GM21529 (cell line): Measurements from ENCODE around the gene RBPJL.

ENCODE experiments used
- ATAC-seq: cut with Tn5 transposase; IDR thresholded peaks from one replicate; pipeline ENCODE4 v1.9.1; 2021; ENCODE audit not compliant: unreplicated experiment

Gene RBPJL

DNA sequence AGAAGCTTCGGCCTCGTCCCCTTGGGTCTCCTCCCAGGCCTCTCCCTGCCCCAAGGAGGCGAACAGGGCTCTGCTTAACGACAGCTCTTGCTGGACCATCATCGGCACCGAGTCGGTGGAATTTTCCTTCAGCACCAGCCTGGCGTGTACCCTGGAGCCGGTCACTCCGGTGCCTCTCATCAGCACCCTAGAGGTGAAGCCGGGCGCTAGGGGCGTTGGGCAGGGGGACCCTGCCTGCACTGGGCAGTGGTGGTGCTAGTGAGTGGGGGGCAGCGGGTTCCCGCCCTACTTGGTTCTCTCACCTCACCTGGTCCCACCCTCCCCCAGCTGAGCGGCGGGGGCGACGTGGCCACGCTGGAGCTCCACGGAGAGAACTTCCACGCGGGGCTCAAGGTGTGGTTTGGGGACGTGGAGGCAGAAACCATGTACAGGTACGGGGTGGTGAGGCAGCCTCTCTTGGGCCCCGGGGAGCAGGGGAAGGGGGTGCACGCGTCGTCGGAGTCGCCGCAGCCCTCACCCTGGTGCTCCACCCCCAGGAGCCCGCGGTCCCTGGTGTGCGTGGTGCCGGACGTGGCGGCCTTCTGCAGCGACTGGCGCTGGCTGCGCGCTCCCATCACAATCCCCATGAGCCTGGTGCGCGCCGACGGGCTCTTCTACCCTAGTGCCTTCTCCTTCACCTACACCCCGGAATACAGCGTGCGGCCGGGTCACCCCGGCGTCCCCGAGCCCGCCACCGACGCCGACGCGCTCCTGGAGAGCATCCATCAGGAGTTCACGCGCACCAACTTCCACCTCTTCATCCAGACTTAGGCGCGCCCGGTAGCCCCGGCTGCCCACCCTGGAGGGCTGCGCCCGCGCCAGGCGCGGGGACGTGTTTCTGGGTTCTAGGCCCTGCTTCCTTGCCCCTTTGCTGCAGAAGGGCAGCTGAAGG, 9.8 kb downstream of the RBPJL start:
- no peak for ATAC-seq

DNA sequence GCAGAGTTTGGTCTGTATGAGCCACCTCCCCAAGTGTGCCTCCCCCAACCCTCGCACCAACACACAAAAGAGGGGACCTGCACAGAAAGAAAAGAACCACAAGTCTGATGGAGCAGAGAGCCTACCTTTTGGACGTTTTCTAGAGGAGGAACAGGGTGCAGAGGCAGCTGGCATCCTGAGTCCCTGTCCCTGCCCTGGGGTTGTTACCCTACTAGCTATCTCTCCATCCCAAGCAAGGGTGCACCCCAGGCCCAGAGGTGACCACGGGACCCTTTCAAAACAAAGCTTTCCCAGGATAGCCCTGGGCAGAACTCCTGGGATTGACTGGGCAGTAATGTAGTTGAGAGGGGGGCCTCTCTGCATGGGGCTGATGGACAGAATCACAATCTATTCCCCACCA, 11.2 kb downstream of the RBPJL start:
- ATAC-seq = no peak

DNA sequence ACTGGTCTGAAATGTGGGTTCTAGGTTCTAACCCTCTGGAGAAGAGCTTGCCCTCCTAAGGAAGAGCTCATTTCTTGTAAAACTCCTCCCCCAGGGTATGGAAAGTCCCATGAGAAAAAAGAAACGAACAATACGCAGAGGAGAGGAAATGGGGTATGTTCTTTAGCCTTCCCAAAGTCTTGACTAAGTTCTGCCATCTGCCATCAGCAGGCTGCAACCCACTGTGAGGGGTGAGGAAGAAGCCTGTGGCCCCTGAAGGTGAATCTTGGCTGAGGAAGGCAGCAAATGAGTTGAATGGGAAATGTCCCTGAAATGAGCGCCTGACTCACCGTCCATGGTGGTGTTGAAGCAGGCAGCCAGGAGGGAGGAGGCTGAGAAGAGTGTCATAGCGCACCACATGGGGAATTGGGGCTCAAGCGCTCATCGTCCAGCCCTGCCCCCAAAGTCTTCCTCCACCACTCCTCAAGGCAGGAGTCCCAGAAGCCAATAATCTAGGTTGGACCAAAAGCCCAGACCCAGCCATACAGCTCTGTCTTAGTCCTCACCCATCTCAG, 11.8 kb downstream of the RBPJL start:
- ATAC-seq = no peak

DNA sequence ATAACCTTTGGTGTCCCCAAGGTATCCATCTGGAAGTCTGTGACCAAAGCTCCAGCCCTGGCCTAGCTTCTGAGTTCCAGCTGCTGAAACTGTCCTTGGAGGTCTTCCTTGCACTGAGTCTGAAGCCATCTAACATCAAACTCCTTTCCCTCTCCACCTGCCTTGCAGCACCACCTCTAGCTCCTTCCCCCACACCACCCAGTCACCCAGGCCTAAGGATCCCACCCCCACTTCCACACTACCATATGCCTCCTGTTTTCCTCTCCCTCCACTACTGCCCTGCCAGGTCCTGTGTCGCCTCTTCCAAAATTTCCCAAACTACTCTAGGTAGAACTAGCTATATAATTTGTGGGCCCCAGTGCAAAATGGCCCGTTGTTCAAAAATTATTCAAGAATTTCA, 12.3 kb downstream of the RBPJL start:
- ATAC-seq = no peak

DNA sequence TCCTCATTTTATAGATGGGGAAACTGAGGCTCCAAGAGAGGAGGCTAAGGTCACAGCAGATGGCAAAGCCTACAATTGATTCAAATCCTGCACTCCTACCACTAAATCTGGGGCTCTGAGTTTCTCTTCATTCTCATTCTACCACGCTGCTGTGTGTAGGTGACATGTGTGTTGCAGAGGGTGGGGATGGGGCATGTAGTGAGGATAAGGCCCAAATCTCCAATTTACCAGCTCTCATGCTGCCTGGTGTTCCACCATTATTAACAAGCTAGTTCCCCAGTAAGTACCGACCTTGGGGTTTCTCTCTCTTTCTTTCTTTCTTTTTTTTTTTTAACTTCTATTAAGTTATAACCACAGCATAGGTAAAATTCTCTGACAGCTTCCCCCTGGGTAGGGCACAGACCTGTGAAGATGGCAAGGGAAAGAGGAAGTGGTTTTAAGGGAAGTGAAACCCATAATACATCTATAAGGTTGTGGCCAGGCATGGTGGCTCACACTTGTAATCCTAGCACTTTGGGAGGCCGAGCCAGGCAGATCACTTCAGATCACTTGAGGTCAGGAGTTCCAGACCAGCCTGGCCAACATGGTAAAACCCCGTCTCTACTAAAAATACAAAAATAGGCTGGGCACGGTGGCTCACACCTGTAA, 14.4 kb downstream of the RBPJL start:
- no peak for ATAC-seq

DNA sequence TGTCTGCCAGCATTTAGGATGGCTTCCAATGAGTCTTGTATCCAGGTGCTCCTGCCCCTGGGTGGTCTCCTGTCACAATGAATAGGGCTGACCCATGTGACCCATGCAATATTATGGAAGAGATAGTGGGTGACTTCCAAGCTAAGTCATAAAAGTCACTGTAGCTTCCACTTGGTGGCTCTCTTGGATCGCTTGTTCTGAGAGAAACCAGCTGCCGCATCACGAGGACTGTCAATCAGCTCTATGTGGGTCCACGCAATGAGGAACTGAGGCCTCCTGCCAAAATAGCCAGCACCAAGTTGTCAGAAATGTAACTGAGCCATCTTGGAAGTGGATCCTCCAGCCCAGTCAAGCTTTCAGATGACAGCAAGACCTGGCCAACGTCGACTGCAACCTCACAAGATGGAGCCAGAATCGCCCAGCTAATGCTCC, 16.3 kb downstream of the RBPJL start:
- ATAC-seq = no peak

DNA sequence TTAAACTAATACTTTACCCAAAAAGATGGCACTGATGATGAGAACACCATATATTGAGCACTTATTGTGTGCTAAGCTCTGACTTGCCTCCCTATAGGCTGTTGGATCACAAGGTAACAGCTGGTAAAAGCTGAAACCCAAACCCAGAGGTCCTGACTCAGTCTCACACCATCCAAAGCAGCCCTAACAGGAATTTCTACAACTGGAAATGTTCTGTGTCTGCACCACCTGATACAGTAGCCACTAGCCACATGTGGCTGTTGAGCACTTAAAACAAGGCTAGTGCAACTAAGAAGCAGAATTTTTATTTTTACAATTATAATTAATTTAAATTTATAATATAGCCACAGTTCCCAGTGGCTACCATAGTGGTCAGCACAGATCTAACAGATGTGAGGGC, 17.1 kb downstream of the RBPJL start:
- no peak for ATAC-seq

DNA sequence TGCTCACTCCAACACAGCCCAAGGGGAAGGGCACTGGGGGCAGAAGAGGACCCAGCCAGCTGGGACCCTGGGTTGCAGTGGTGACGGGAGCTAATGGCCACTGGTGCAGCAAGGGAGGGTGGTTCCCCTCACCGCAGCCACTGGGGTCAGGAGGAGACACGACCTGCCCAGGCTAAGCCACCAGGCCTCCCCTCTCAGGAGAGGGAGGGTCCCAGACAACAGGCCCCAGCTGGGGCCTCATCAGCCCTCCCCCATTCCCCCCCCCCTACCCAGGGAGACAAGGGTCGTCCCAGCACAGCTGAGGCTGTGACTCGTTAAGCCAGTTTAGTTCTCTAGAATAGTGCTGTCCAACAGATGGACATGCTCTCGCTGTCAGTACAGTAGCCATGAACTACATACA, 18.7 kb downstream of the RBPJL start:
- ATAC-seq = no peak

DNA sequence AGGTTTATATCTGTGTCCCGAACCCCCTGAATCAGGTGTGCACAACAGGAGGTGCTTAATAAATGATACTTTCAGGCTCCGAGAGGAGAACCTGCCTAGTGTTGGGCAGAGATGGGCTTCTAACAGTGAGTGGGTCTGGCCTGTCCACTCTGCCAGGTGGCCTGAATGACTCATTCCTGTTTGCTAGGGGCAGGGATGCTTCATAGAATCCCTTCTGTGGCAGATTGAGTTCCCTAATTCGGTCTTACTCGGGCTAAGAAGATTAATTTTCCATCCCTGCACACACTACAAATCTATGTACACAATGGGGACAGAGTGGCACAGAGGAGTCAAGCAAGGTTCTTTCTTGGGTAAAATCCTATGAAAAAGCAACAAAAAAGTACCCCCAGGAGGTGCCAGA, 21.8 kb downstream of the RBPJL start:
- no peak for ATAC-seq

DNA sequence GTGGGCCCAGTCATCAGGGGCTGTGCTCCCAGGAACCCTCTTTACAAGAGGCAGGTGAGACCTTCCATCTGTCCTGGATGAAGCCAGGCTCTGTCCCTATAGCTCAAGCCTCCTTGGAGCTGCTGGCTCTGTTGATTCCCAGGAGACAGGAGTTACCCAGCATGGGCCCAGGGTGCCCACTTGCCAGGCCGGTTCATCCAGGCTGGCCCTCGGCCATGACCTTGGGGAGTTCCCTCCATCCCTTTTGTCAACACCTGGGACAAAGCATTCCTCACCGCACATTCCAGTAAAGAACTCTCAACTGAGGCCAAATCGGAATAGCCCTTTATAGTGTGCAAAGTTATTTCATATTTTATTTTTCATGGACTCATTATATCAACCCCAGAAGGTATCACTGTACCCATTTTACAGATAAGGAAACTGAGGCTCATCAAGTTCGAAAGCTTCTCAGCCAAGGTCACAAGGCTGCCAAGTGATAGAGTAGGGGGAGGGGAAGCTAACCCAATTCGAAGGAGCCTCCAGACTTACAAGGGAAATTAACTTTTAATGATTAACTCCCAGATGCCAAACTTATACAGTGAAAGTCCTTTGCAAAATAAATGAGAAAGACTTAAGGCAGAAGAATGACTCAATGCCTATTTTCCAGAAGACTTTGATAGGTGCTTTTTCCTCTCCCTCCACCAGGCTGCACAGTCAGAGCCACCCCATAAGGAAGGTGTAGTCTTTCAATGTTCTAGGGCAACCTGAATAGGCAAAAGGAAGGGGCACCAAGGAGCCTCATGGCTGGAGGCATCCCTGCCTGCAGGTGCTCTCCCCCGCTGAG, 23.1 kb downstream of the RBPJL start:
- ATAC-seq = no peak

DNA sequence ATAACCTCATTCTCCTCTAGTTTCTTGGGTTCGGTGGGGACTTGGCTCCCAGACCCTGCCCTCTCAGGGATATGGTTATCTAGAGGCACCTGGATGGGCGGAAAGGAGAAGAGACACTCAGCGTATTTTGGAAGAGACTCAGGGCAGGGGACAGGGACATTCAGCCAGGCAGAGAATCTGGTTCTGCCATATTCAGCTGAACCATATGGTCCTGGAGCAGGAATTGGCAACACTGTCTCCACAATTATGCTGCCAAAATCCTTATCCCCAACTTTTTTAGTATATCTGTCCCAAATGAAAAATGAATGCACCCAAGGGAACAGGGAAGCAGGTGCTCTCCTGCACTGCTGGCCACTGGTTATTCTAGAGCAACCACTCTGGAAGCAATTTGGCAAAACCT, 23.8 kb downstream of the RBPJL start:
- no peak for ATAC-seq

DNA sequence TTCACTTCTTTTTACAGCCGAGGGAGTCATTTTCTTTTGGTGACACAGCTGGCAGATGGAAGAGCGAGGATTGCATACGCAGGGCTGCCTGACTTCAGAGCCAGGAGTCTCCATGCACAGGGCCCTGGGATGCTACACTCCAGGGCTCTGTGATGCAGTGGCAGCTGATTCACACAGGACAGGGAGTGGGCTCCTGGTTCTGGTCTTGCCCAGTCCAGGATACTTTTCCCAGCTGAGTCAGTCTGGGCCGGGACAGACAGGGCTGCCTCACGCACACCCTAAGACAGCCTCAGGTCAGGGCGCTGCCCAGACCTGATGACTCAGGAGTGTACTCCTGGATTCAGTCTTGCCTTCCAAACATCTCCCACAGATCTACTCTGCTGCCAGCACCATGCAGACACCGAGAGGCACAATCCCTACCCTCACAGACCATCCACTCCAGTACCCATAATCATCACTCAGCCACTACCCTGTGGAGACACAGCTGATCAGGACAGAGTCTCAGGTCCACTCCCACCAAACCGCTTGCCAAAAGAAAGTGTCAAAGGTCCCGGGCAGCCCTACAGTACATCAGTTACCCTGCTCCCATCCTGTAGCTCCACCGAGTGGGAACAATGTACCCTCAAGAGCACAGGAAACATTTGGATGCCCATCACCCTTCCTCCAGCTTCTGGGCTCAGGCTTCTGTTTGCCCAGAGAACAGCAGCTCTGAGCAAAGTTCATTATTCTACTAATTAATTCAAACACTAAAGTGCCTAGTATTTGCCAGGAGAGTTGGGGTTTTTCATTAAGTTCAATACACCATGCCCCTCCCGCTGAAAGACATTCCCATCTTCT, 30.1 kb downstream of the RBPJL start:
- ATAC-seq = no peak

DNA sequence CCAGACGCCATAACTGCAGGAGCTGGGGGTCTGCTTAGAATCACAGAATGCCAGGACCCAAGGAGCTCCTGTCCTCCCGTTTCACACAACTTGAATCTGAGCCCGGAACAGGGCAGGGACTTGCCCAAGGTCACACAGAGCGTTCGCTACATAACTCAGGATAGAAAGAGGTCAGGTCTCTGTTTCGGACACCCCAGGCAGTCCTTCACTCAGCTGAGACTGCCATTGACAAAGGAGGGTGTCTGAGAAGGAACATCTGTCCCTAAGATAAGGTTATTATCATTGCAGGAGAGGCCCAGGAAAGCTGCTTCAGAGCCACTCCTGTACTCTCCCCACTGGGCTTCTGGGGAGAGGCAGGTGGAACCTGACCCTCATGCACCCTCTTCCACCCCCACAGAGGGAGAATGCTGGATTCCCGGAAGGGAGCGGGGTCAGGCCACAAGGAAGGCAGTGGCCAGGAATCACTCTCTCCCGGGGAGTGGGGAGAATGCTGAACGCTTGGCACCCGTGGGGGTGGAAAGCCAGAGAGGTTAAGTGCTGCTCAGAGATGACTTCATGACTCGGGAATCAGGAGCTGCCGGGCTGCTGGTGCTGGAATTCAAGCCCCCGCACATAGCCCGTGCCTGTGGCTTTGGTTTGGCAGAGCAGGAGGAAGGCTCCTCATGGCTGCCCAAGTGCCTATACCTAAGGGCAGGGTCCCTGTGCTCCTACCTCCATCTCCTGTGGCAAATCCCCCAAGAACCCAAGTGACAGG, 30.9 kb downstream of the RBPJL start:
- ATAC-seq = no peak

DNA sequence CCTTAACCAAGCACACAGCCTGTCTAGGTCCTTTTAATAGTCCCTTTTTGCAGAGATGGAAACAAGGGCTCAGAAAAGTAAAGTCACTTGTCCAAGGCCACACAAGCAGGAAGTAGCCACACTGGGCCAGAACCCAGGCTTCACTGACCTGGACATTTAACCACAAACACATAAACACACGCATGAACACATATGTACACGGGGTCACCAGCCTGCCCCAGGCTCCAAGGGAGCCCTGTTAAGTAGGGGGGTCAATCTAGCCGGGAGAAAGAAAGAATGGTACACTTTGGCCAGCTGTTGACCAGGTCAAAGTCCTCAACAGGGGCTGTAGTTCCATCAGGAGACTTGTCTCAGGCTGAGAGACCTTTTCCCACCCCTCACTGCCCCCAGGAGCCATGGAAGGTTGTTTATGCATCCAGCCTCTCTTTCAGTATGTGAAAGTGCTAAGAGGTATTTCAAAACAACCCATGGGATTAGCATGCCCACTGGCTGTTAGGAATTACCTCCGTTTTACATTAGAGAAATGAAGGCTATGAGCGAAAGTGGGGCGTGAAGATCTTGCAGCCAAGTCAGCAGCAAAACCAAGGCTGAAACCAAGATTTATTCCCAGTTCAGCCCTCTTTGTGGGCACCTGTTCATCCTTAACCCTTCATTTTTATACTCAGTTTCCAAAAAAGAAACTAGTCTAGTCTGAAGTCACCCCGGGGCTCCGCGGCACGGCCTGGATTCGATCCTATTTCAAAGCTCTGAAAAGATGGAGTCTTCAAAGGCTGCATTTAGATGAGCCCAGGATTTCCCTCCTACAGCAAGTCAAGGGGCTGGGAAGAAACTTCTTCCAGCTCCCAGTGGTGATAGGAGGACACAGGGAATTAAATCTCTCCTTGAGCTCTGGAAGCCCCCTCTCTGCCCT, 31.7 kb downstream of the RBPJL start:
- ATAC-seq = no peak

DNA sequence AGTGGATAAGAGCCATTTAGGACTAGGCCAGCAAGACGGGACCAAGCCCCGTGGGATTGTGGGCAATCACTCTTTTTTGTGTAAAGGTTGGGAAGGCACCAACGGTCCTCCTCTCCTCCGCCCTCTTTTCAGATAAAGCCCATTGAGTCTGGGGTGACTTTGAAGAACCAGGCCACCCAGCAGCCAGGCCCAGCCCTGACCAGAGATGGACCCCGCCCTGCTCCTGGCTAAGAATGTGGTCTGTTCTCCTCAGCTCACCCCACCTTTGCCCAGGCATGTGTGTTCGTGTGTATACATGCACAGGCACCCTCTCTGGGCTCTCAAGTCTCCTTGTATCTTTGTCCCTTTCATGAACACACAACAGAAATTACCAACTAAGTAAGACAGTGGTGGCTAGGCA, 32.4 kb downstream of the RBPJL start:
- no peak for ATAC-seq

DNA sequence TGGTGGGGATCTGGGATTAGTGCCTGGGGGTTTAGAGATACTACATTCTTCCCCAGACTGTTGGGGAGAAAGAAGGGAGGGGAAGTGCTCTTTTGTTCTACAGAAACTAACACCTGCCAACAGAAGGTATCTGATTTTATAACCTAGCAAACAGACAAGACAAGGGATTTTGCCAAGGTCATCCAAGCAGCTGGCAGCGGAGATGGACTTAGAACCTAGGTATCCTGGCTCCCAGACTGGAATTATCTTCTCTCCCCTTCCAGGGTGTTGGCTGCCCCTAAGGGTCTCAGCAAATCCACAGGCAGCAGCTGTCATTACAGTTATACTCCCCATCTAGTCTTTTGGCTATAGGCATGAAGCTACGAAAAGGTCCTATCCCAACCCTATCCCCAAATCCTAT, 33.2 kb downstream of the RBPJL start:
- no peak for ATAC-seq

DNA sequence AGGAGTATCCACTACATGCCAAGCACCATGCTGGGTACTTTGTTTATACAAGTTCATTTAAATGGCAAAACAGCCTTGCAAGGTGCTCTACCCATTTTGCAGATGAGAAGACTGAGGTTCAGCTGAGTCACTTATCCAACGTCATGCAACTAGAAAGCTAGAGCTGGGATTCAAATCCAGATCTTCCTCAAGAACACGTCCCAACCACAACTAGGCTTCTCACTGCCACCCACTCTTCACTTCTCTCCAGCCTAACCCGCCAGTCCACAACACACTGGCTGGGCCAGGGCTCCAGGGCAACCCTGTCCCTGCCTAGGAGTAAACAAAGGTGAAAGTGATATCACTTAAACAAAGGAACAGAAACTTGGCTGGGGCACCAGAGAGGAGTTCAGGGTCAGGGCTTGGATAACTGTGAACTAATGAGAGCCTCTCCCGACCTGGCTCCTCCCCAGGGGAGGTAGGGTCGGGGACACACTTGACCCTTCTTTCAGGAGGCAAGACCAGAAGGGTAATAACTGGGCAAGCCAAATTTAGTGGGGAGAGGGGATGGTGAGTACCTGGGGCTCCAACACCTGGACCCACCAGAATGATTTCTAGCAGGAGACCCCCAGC, 33.7 kb downstream of the RBPJL start:
- ATAC-seq = no peak

DNA sequence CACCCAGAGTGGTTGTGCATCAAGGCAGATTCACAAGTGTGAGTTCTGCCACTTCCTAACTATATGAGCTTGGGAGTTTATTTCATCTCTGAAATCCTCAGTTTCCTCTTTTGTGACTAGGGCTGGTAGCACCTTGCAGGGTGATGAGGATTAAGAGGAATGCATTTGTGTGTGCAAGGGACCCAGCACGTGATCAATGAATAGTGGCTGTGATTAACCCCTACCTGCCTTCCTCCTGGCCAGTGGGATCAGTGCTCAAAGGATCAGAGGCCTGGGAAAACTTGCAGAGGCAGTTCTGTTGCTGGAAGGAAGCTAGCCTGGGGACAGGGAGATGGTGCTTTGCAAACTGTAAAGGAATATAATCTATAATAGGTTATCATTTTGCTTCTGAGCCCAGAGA, 34.3 kb downstream of the RBPJL start:
- no peak for ATAC-seq
